Choroid plexus epithelial cell (primary cell): Measurements from ENCODE around the gene FOXP1.

Experiments used
- DNase-seq: peaks from one replicate; pipeline ENCODE4 v3.0.0-alpha.2; 2010; ENCODE audit warnings: low read depth
- H3K4me3 ChIP-seq: 2 replicates; pipeline ENCODE4 v1.5.1; 2011; ENCODE audit warnings: low read depth, mild to moderate bottlenecking, control low read depth, low read length, moderate library complexity
- CTCF ChIP-seq: conservative IDR thresholded peaks from 2 replicates; pipeline ENCODE4 v1.5.1; 2011; ENCODE audit warnings: low read depth, mild to moderate bottlenecking, control low read depth, inconsistent platforms, low read length, moderate library complexity

FOXP1 gene

GRCh38 chr3:70990185-70990584, 593.3 kb downstream of the FOXP1 start:
- no peak for TF ChIP-seq CTCF
- H3K4me3 ChIP-seq: no peak overlapping the region
- DNase-seq: no peak

GRCh38 chr3:70989174-70989573, 594.4 kb downstream of the FOXP1 start:
- H3K4me3 ChIP-seq: no peak overlapping the region
- peak; percentile 68 for DNase-seq
- no peak for TF ChIP-seq CTCF

- no peak for DNase-seq
- no peak for TF ChIP-seq CTCF
- no peak overlapping the region for H3K4me3 ChIP-seq
Observed at GRCh38 chr3:70988111-70988510, 595.4 kb downstream of the FOXP1 start.

DNA sequence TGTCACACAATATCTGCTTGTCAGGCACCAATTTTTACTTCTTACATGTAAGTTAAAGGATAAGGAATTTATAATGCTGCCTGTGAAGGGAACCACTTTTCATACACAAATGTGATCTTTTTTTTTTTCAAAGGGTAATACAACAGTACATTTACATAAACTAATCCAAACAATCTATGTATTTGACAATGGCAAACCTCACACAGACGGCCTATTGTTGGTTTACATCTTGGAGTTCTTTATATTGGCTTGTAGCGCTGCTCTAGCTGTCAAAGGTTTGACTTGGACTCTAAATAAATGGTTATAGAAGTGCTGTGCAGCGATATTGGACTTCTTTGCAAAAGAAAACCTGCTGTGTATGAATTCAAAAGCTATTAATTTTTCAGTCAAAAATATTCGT, 598.0 kb downstream of the FOXP1 start:
- TF ChIP-seq CTCF: no peak
- DNase-seq: no peak
- no peak overlapping the region for H3K4me3 ChIP-seq

GRCh38 chr3:70984776-70985482, 598.6 kb downstream of the FOXP1 start:
- no peak for TF ChIP-seq CTCF
- H3K4me3 ChIP-seq: no peak overlapping the region
- DNase-seq: no peak

DNA sequence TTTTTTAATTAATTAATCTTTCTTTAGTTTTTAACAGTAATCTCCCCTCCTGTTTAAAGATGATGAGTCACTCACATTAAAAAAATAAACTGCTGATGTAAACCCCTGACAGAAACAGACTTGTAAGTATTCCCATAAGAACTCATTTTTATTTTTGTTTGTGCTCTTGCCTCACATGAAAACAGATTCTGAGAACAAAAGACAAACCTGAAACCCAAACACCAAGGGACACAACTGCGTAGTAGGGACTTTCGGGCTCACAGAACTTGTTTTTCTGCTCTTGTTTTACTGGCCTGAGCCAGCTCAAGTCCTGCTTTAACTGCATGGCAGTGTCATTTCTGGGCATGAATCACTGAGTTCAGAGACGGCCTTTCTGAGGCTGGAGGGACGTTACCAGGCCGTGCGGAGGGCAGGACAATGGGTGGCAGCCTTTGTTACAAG, 600.8 kb downstream of the FOXP1 start:
- H3K4me3 ChIP-seq: no peak overlapping the region
- TF ChIP-seq CTCF: no peak
- DNase-seq: peak; percentile 87

GRCh38 chr3:70982284-70982683, 601.2 kb downstream of the FOXP1 start:
- no peak for TF ChIP-seq CTCF
- peak; percentile 73 for DNase-seq

More at GRCh38 chr3:70982284-70982683, 601.2 kb downstream of the FOXP1 start:
- no peak overlapping the region for H3K4me3 ChIP-seq
